H9 (cell line): ENCODE results near the gene FOXA2. TPM values are rescaled to one million over a fixed set of nuclear protein-coding genes. Genes with fewer than 3 reads are reported as not detected.

Experiments used
- DNase-seq: peaks from one replicate; pipeline ENCODE4 v3.0.0-alpha.2; 2017
- H2AFZ ChIP-seq: one replicate; pipeline ENCODE4 v1.6.1; 2013; ENCODE audit warnings: mild to moderate bottlenecking, low read length, control low read depth, moderate library complexity
- H2AK5ac ChIP-seq: 2 replicates; pipeline ENCODE4 v1.6.1; 2013; ENCODE audit warnings: low read length, control low read depth, mixed read lengths; ENCODE audit not compliant: insufficient read length
- H2BK120ac ChIP-seq: one replicate; pipeline ENCODE4 v1.6.1; 2013; ENCODE audit warnings: low read depth, mild to moderate bottlenecking, low read length, control low read depth, inconsistent platforms; ENCODE audit not compliant: poor library complexity, severe bottlenecking
- H2BK12ac ChIP-seq: 2 replicates; pipeline ENCODE4 v1.6.1; 2013; ENCODE audit warnings: low read length, control low read depth, mixed read lengths, low read depth; ENCODE audit not compliant: insufficient read length
- H2BK15ac ChIP-seq: 2 replicates; pipeline ENCODE4 v1.6.1; 2013; ENCODE audit warnings: low read depth, low read length, control low read depth
- H2BK20ac ChIP-seq: one replicate; pipeline ENCODE4 v1.6.1; 2013; ENCODE audit warnings: low read depth, mild to moderate bottlenecking, low read length, control low read depth, inconsistent platforms; ENCODE audit not compliant: poor library complexity, severe bottlenecking
- H2BK5ac ChIP-seq: 2 replicates; pipeline ENCODE4 v1.6.1; 2013; ENCODE audit warnings: low read length, control low read depth, mixed read lengths; ENCODE audit not compliant: insufficient read length
- H3K14ac ChIP-seq: 2 replicates; pipeline ENCODE4 v1.6.1; 2013; ENCODE audit warnings: low read length, control low read depth; ENCODE audit not compliant: insufficient read depth
- H3K18ac ChIP-seq: 2 replicates; pipeline ENCODE4 v1.6.1; 2013; ENCODE audit warnings: low read depth, mild to moderate bottlenecking, mixed read lengths, low read length, control low read depth; ENCODE audit not compliant: insufficient read length
- H3K23ac ChIP-seq: 2 replicates; pipeline ENCODE4 v1.6.1; 2013; ENCODE audit warnings: low read length, control low read depth, mixed read lengths, low read depth; ENCODE audit not compliant: insufficient read length
- H3K23me2 ChIP-seq: 2 replicates; pipeline ENCODE4 v1.6.1; 2013; ENCODE audit warnings: low read depth, mild to moderate bottlenecking, mixed read lengths, low read length, control low read depth; ENCODE audit not compliant: insufficient read length, poor library complexity, severe bottlenecking
- H3K27ac ChIP-seq: 2 replicates; pipeline ENCODE4 v1.5.1; 2013; ENCODE audit warnings: low read length, control low read depth, mixed read lengths, low read depth; ENCODE audit not compliant: insufficient read length
- H3K27me3 ChIP-seq: 2 replicates; pipeline ENCODE4 v1.6.1; 2013; ENCODE audit warnings: low read length, control low read depth, inconsistent platforms; ENCODE audit not compliant: insufficient read depth
- H3K4ac ChIP-seq: 2 replicates; pipeline ENCODE4 v1.6.1; 2013; ENCODE audit warnings: low read depth, mild to moderate bottlenecking, control low read depth, inconsistent platforms, low read length, moderate library complexity
- H3K4me1 ChIP-seq: 2 replicates; pipeline ENCODE4 v1.6.1; 2013; ENCODE audit warnings: low read length, control low read depth, inconsistent platforms; ENCODE audit not compliant: insufficient read depth
- H3K4me2 ChIP-seq: 2 replicates; pipeline ENCODE4 v1.6.1; 2013; ENCODE audit warnings: low read length, control low read depth, mixed read lengths; ENCODE audit not compliant: insufficient read length, insufficient read depth
- H3K56ac ChIP-seq: 2 replicates; pipeline ENCODE4 v1.6.1; 2013; ENCODE audit warnings: low read depth, mild to moderate bottlenecking, mixed read lengths, low read length, control low read depth; ENCODE audit not compliant: insufficient read length
- H3K79me1 ChIP-seq: 2 replicates; pipeline ENCODE4 v1.6.1; 2013; ENCODE audit warnings: low read depth, mild to moderate bottlenecking, moderate library complexity, low read length, control low read depth, inconsistent platforms; ENCODE audit not compliant: insufficient read depth, poor library complexity, severe bottlenecking
- H3K79me2 ChIP-seq: 2 replicates; pipeline ENCODE4 v1.6.1; 2013; ENCODE audit warnings: low read length, control low read depth, inconsistent platforms; ENCODE audit not compliant: insufficient read depth
- H3K9ac ChIP-seq: 2 replicates; pipeline ENCODE4 v1.6.1; 2013; ENCODE audit warnings: low read length, control low read depth, mixed read lengths; ENCODE audit not compliant: insufficient read length; ENCODE audit errors: extremely low read depth
- H3K9me3 ChIP-seq: one replicate; pipeline ENCODE4 v1.6.1; 2013; ENCODE audit warnings: low read depth, low read length, inconsistent platforms; ENCODE audit not compliant: control insufficient read depth
- H3T11ph ChIP-seq: one replicate; pipeline ENCODE4 v1.6.1; 2013; ENCODE audit warnings: mild to moderate bottlenecking, low read length, control low read depth, inconsistent platforms
- H4K20me1 ChIP-seq: one replicate; pipeline ENCODE4 v1.6.1; 2013; ENCODE audit not compliant: control insufficient read depth, insufficient read length, insufficient read depth
- H4K5ac ChIP-seq: 2 replicates; pipeline ENCODE4 v1.6.1; 2013; ENCODE audit warnings: low read depth, mild to moderate bottlenecking, mixed read lengths, low read length, control low read depth; ENCODE audit not compliant: insufficient read length
- H4K8ac ChIP-seq: replicated peaks from 2 replicates; pipeline ENCODE4 v1.6.1; 2013; ENCODE audit warnings: low read length, control low read depth, mixed read lengths, low read depth; ENCODE audit not compliant: insufficient read length
- H4K91ac ChIP-seq: 2 replicates; pipeline ENCODE4 v1.6.1; 2013; ENCODE audit warnings: low read depth, mild to moderate bottlenecking, moderate library complexity, mixed read lengths, low read length, control low read depth; ENCODE audit not compliant: insufficient read length
- H3K27ac Mint-ChIP-seq, 3 experiments: 2 replicates in 2 of 3; 3 replicates in 1 of 3; pipeline ENCODE4 v1.8.0; 2020 to 2021; ENCODE audit warnings: mixed read lengths in 3 of 3, mild to moderate bottlenecking in 1 of 3, moderate library complexity in 1 of 3
- H3K27me3 Mint-ChIP-seq: 2 replicates; pipeline ENCODE4 v1.8.0; 2021; ENCODE audit warnings: low read depth, mild to moderate bottlenecking, moderate library complexity, mixed read lengths
- H3K36me3 Mint-ChIP-seq, 3 experiments: 2 replicates in 2 of 3; 3 replicates in 1 of 3; pipeline ENCODE4 v1.8.0; 2020 to 2021; ENCODE audit warnings: low read depth in 3 of 3, mixed read lengths in 3 of 3; ENCODE audit not compliant: insufficient read depth in 1 of 3
- H3K4me1 Mint-ChIP-seq, 2 experiments: 2 replicates each; pipeline ENCODE4 v1.8.0; 2020; ENCODE audit warnings: mixed read lengths in 2 of 2
- H3K4me3 Mint-ChIP-seq, 2 experiments: 2 replicates in 1 of 2; 3 replicates in 1 of 2; pipeline ENCODE4 v1.8.0; 2020 to 2021; ENCODE audit warnings: mild to moderate bottlenecking in 2 of 2, mixed read lengths in 2 of 2, moderate library complexity in 1 of 2
- H3K9me3 Mint-ChIP-seq, 2 experiments: 2 replicates in 1 of 2; 3 replicates in 1 of 2; pipeline ENCODE4 v1.8.0; 2020; ENCODE audit warnings: mild to moderate bottlenecking in 2 of 2, mixed read lengths in 2 of 2, moderate library complexity in 1 of 2
- WGBS: extraction: QIAGEN DNeasy Blood & Tissue Kit; methylation state at CpG from one replicate; pipeline ENCODE4 v1.1.7; 2013; ENCODE audit warnings: missing lambda C conversion rate, low lambda C conversion rate, mixed read lengths; ENCODE audit not compliant: insufficient read length; ENCODE audit errors: extremely low coverage; 5-methylcytosine and 5-hydroxymethylcytosine counted together
- total RNA-seq: library from RNA; stranded (reverse); gene quantifications from 2 replicates; pipeline ENCODE4 v1.2.1, GENCODE V29; 2021
- TF ChIP-seq, protein P1 (sequence below): fragments of 200-600 bp; sonication (generic); conservative IDR thresholded peaks from 3 replicates; pipeline ENCODE4 v1.8.0; 2021; ENCODE audit warnings: antibody characterized with exemption, mild to moderate bottlenecking

The FOXA2 gene
- total RNA-seq, 1 experiment from 2014 or later: not detected

- Histone ChIP-seq H4K20me1 (no peaks in the 10 kb centered on the region), H2BK120ac (no peak overlapping the region), H4K8ac (no peak overlapping the region), H2BK5ac (no peak overlapping the region), H2BK20ac (no peak overlapping the region), H3K9me3 (no peaks in the 10 kb centered on the region), H3K27ac (no peak overlapping the region), H2BK15ac (no peak overlapping the region), H2AFZ (no peak overlapping the region), H4K5ac (no peak overlapping the region), H3K18ac (no peak overlapping the region), H3K4me2 (no peak overlapping the region), H3K79me2 (no peaks in the 10 kb centered on the region), H3K14ac (no peak overlapping the region), H3K56ac (no peak overlapping the region), H3K4me1 (no peaks in the 10 kb centered on the region), H3K9ac (no peak overlapping the region), H3K27me3 (no peaks in the 10 kb centered on the region), H4K91ac (no peak overlapping the region), H3K79me1 (no peaks in the 10 kb centered on the region), H3K23ac (no peak overlapping the region), H2BK12ac (no peak overlapping the region), H3K23me2 (no peaks in the 10 kb centered on the region), H3T11ph (no peak overlapping the region), H2AK5ac (no peak overlapping the region), H3K4ac (no peak overlapping the region)
- Mint-ChIP-seq H3K27me3 (peaks cover 65% of the 10 kb centered on the region), H3K4me1 (peaks cover 9 to 12% of the 10 kb centered on the region in 2 experiments), H3K27ac (no peak overlapping the region), H3K4me3 (no peak overlapping the region), H3K36me3 (peaks cover 0 to 6% (median 2%) of the 10 kb centered on the region in 3 experiments; a peak in 2 of 7 replicates), H3K9me3 (peaks cover 3 to 15% of the 10 kb centered on the region in 2 experiments)
- WGBS: no CpG with 5 or more reads among the region's 4 CpGs
- no peak for DNase-seq
- TF ChIP-seq, protein P1, sequence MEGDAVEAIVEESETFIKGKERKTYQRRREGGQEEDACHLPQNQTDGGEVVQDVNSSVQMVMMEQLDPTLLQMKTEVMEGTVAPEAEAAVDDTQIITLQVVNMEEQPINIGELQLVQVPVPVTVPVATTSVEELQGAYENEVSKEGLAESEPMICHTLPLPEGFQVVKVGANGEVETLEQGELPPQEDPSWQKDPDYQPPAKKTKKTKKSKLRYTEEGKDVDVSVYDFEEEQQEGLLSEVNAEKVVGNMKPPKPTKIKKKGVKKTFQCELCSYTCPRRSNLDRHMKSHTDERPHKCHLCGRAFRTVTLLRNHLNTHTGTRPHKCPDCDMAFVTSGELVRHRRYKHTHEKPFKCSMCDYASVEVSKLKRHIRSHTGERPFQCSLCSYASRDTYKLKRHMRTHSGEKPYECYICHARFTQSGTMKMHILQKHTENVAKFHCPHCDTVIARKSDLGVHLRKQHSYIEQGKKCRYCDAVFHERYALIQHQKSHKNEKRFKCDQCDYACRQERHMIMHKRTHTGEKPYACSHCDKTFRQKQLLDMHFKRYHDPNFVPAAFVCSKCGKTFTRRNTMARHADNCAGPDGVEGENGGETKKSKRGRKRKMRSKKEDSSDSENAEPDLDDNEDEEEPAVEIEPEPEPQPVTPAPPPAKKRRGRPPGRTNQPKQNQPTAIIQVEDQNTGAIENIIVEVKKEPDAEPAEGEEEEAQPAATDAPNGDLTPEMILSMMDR: no peak
These were observed 36.3 kb downstream of the FOXA2 start for GRCh38 chr20:22548040-22548439.
